HG02588 (cell line): ENCODE measurements around the gene SLC9C2.
"Not testable (repeated sequence)": the region's sequence is repeated elsewhere in the genome, so short reads cannot be mapped to it uniquely, and the experiment has no call there.

Source experiments
- ATAC-seq: cut with Tn5 transposase; IDR thresholded peaks from one replicate; pipeline ENCODE4 v1.9.1; 2021; ENCODE audit warnings: mild to moderate bottlenecking, moderate library complexity; ENCODE audit not compliant: unreplicated experiment

Gene SLC9C2

DNA sequence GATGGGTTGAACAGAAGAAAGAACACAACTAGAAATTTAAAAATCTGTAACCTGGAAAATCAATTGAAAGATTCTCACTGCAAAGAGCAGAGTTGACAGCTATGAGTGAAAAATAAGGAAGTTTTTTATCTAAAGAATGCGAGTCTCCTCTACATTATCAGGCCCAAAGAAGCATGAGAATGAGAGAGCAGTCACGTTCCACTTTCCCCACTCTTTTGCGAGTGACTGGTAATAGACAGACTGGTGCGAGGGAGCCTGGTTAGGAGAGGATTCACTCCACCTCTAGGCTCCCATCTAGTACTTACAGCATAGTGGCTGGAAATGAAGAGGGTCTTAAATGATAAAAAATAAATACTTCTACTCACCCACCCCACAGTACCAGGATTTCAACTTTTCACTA is 73.8 kb downstream of the SLC9C2 start:
- ATAC-seq: no peak

DNA sequence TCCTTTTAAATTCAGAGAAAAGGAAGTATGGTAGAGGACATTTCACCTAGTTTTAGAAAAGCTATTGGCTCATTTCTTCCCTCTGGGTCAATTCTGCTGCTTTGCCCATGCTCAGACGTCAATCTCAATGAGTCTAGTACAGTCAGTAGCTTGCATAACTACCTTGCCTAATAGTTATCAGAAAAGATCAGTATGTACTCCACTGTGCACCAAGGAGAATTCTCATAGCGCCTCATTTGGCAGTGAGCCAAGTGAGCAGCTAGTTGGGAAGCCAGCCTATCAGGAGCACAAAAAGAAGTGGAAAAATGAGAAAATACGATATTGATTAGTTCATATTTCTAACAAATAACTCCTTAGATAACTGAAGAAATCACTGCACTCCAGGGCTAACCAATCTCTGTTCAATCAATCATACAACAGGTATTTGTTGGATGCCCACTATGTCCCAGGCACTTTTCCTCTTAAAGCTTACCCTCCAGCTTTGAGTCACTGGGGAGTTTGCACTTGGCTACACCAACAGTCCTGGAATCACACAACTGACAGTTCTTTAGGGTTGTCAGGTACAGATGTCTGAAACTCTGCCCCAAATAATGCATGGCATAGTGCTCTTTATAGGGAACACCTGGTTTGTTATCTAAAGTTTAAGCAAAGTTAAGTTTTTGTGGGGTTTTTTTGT is 75.6 kb downstream of the SLC9C2 start:
- no peak for ATAC-seq

DNA sequence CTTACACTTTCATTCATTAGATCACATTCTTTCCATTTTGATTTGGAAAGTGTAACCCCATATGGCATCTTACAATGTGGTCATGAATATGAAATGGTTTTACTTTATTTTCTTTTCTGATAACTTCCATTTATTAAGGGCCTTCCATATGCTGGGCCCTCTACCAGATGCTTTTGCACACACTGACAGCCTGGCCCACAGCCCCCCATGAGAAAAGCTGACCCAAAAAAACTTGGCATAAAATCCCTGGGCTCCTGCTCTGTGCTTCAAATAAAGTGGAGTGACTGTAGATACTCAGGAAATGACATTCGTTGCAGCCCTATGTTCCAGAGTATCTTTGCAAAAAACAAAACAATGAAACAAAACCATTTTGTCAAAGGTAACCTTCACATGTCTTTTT is 76.9 kb downstream of the SLC9C2 start:
- ATAC-seq: no peak

DNA sequence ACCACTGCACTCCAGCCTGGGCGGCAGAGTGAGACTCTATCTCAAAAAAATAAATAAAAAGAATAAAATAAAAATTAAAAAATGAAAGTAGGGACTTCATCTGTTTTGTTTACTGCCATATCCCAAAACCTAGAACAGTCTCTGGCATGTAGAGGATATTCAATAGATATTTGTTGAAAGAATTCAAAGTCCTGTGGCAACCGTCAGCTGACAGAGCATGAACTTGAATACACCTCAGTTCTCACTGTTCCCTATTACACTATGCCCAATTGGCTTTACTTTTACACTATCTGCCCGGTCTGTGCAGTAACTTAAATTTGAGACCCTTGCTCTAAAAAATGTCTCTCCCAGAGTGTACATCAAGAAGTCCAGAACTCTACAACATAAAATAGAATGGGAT is 79.5 kb downstream of the SLC9C2 start:
- ATAC-seq: no peak

DNA sequence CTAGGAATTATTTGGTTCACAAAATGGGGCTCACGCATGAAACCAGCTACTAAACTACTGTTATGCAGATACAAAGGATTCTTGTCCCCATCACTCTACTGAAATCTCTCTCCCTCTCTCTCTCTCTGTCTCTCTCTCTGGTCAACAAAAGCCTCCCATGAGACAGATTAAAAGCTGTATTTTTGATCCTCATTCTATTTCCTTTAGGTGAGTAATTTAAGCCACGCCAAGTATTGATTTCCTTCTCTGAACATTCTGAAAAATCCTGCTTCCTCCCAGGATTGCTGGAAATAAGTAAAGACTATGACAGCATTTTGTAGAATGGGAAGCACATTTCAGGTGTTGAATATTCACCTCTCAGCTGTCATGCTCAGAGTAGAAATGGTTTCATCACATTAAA is 82.1 kb downstream of the SLC9C2 start:
- ATAC-seq: no peak

DNA sequence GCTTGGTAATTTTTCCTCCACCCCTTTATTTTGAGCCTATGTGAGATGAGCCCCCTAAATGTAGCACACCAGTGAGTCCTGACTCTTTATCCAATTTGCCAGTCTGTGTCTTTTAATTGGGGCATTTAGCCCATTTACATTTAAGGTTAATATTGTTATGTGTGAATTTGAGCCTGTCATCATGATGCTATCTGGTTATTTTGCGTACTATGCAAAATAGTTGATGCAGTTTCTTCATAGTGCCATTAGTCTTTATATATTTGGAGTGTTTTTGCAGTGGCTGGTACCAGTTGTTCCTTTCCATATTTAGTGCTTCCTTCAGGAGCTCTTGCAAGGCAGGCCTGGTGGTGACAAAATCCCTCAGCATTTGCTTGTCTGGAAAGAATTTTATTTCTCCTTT is 88.4 kb downstream of the SLC9C2 start:
- not testable (repeated sequence) for ATAC-seq

DNA sequence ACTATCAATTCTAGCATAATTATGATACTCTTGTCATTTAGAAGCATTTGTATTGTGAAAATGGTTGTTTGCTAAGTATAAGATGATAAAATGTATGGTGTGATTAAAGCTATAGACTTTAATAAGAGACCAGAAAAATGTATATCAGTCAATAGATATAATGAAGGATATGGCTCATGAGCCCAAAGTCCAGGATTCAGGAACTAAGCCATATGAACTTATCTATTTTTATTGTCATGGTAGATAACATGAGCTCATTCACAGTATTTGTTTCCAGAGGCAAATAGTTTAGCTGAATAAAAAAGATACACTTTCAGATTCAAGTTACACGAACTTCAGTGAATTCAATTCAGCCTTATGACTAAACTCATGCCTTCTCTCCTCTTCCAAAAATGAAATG is 93.1 kb downstream of the SLC9C2 start:
- ATAC-seq: no peak

DNA sequence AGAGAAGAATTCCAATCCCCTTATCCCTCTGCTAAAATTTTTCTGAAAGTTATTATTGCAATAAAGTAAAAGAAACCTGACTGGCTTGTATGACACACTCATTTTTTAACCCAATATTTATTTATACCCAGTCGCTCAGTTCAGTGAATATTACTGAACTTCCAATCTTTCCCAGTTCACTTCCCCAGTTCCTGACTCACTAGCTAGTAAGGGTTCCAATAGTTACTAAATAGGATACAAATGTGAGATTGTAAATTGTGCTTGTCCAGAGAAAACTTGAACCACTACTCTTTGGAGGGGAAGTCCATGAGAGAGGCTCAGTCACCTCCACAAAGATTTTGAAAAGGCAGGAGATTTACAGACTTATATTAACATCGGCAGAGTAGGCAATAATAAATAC is 94.3 kb downstream of the SLC9C2 start:
- no peak for ATAC-seq

DNA sequence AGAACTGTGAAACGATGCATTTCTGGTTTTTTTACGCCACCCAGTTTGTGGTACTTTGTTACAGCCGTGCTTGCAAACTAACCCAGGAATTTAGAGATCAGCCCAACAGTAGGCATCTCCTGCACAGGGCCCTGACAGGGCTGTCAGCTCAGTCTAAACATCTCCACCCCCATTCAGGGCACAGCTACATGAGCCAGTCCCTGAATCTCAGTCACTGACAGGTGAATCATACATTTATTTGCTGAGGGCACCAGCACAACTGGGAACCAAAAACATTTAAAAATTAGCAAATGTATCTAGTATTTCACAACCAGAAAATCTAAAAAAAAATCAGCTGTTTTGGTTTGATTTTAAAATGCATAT is 95.0 kb downstream of the SLC9C2 start:
- no peak for ATAC-seq

DNA sequence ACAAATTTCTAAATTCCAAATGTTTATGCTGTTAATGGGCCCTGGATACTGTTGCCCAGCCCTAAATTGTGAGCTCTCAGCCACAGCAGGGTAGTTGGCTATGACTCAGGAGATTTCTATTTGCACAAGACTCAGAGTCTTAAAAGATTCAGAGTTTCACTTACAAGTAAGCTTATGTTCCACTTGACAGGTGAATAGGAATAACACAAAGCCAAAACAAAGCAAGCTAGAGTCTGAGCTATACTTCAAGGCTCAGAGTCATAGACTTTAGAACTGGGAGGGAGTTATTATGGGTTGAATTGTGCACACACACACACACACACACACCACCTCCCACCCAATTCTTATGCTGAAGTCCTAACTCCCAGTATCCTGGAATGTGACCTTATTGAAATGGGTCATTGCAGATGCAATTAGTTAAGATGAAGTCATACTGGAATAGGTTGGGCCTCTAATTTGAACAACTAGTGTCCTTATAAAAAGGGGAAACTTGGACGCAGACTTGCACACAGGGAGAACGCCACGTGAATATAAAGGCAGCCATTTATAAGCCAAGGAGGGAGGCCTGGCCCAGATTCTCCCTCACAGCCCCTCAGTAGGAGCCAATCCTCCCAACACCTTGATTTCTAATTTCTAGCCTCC is 95.5 kb downstream of the SLC9C2 start:
- ATAC-seq: no peak

DNA sequence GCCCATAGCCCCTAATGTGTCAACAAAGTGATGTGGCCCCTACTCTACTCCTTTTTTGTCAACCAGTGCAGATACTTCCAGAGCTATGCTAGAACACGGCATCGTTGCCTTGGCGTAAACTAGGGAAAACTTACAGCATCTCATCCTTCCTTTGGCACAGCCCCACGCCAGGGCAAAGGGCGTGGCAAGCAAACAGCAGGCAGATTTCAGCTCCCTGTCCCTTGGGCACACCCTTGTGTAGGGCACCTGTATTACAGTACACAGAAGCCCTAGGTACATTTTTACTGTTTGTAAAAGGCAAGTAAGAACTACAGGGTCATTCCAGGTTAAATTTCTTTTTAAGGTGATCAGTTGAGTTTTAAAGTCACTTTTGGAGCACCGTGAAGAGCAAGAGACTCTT is 96.4 kb downstream of the SLC9C2 start:
- no peak for ATAC-seq

DNA sequence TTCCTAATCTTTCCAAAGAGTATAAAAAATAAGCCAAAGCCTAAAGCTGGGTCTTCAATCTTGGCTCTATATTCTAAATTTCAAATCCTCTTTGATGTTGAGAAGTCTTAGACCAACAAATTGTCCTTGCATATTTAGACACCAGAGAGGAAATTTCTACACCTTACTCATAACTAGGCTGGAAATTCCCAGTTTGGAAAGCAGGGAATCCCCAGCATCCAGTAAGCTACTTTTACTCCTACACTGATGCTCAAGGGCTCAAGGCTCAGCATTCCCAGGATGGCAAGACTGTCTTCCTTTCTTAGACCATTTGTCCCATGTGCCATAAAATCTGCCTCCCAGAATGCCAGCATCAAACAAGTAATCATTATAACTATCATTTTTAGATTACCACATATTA is 97.5 kb downstream of the SLC9C2 start:
- ATAC-seq: no peak

DNA sequence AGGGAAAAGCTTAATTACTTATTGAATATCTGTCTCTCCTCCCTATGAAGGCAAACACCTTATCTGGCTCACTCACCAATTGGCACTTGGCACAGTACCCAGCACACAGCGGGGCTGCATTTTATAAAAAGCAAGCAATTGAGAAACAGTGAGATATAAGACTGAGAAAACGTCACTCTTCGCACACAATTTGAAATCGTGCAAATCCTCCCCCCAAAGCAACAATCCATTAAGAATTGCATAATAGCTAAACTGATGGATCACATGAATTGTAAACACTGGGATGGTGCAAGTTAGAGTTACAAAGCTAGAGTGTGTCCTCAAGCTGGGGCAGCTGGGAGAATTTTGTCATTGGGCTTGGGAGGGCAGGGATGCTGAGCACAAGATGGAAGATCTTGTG is 98.6 kb downstream of the SLC9C2 start:
- ATAC-seq: no peak

DNA sequence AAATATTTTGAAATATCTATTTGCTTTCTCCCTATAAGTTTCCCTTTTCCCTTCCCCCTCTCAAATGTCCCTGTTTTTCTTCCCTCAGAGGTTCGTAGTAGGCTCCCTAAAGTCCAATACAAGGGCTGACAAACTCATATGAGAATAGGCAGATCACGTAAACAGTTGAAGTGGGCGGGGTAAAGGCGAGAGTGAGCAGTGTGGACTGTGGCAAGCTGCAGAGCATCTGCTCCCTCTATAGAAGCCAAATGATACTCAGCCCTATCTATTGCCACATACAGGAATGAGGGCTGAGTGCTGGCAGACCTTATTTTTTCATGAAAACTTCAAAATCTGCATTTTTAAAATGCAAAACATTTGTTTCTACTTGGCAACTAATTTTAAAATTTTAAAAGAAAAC is 99.5 kb downstream of the SLC9C2 start:
- ATAC-seq: no peak

DNA sequence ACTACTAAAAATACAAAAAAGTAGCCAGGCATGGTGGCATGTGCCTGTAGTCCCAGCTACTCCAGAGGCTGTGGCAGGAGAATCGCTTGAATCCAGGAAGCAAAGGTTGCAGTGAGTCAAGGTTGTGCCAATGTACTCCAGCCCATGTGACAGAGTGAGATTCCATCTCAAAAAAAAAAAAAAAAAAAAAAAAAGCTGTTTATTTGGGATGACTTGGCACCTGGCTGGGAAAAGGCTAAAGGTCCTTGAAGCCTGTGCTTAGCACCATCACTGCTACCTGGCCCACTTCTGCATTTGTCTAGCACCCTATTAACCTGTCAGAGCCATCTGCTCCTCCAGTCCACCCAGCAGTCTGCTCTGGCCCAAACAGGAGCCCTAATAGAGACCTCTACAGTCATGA is 100.8 kb downstream of the SLC9C2 start:
- no peak for ATAC-seq

DNA sequence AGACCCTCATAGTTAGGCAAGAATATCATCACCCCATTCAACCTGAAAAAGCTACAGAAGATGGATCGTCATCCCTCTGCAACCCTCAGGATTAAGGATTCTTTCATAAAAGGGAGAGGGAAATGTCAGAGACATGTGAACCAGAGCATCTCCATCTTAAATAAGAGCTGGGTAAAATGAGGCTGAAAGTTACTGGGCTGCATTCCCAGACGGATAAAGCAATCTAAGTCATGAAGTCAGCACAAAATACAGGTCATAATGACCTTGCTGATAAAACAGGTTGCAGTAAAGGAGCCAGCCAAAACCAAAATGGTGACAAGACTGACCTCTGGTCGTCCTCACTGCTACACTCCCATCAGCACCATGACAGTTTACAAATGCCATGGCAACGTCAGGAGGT is 103.1 kb downstream of the SLC9C2 start:
- ATAC-seq: no peak

DNA sequence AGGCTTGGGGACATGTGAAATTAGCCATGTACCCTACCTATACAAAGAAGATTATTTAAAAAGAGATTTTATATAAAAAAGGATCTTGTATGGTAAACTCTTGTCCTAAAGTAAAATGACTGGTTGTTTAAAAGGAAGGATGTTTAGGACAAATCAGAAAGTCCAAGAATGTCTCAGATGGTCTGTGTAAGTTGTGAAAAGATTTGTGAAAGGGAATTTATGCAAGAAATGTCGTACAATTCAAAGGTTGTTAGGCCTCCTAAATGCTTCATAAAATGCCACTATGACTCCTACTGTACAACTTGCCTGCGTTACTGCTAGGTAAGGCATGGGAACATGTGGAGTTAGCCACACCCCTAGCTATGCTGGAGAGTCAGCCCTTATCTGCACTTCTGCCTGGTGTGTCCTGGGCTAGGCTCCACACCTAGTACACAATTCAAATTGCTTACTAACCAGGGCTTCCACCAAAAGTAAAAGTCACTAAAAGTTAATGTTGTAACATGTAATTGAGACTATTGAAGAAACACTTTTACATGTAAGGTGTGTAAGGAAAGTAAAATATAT is 106.0 kb downstream of the SLC9C2 start:
- ATAC-seq: no peak

DNA sequence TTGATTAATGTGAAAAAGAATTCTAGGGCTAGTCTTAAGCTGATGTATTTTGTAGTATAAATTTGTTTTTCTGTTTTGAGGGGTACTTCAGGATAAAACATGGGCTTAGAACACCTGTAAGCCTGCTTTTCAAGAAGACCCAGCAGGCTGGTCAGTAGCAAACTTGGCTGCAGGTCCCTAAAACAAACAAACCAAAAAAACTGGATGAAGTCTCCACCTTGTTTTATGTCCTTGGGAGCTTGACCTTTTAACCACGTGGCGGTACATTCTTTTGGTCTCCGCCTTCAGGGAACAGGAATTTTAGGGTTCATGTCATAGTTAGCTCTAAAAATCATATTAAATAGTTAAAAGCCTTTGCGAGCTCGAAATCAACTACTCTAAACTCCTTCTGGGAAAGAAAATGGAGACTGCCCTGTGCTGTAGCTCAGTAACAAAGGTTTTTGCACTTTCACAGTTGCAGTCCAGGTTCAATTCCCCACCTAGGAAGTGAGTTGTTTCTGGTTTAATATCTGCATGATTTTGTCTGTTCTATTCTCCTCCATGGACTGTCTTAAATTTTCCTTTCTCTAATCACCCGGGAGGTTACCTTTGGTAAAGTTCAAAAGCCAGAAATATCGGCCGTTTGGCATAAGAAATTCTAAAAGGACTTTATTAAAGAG is 107.1 kb downstream of the SLC9C2 start:
- no peak for ATAC-seq

DNA sequence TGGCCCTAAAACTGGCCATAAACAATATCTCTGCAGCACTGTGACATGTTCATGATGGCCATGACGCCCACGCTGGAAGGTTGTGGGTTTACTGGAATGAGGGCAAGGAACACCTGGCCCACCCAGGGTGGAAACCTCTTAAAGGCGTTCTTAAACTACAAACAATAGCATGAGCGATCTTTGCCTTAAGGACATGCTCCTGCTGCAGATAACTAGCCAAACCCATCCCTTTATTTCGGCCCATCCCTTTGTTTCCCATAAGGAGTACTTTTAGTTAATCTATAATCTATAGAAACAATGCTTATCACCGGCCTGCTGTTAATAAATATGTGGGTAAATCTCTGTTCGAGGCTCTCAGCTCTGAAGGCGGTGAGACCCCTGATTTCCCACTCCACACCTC is 109.7 kb downstream of the SLC9C2 start:
- ATAC-seq: not testable (repeated sequence)

DNA sequence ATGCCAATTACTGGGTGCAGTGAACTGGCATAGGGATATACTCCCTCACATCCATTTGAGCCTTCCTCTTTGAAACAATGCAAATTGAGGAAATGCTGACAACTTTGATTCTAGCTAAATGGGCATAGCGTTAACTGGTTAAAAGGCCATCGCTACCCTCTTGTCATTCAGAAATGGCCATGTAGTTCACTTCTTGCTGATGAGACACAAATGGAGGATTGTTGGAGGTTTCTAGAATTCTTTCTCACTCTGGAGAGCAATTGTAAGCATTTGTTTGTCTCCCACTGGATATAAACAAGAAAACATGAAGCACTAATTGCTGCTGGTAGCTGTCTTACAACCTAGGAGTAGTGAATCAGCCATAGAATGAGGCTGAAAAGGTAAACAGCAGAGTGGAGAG is 111.4 kb downstream of the SLC9C2 start:
- ATAC-seq: no peak

DNA sequence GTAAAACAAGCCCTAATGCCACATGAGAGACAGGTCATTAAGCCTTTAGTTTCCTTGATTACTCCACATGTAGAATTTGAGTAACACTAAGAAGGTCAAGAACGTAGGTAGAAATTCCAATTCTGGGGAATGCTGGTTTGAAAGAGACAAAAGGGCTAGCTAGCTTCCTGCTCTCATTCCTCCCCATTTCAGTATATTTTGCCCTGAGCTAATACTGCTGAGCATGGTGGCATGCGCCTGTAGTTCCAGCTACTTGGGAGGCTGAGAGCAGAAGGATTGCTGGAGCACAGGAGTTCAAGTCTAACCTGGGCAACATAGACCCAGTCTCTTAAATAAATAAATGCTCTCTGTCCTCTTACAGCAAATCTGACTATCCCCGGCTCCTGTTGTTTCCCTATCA is 112.9 kb downstream of the SLC9C2 start:
- ATAC-seq: no peak

DNA sequence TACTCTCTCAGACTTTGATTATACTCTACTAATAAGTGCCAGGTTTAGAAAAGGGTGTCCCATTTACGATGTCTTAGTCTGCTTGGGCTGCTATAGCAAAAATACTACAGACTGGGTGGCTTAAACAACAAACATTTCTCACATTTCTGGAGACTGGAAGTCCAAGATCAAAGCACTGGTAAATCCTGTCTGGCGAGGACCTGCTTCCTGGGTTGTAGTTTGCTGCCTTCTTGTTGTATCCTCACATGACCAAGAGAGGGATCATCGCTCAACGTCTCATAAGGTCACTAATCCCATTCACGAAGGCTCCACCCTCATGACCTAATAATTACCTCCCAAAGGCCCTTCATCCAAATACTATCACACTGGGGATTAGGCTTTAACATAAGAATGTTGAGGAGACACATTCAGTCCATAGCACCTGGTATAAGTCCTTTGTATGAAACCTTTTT is 113.7 kb downstream of the SLC9C2 start:
- ATAC-seq: no peak
